ENCODE data around the gene ATOSA.

Gene ATOSA

DNA sequence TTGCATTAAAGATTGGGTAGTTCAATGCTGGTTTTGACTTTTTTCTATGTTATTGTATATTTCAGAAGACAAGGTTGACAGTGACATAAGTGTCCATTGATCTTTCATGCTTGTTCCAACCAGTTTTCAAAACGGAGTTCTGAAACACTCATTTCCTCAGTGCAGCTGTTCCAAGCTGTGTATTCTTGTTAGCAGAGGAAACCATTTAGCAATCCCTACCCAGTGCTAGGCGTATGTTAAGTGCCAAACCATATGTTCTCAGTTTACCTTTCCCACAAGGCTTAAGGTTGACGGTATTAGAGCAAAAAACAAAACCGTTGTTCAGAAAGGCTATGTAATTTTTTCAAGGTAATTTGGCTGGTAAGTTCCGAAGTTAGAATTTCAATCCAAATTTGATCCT lies 9.1 kb downstream of the ATOSA start:
- peaks cover 6% of the 10 kb centered on the region for H3K4me1 ChIP-seq (ENCODE audit: control insufficient read depth, insufficient read depth, low read length)
- no peaks in the 10 kb centered on the region for H3K36me3 ChIP-seq (ENCODE audit: control insufficient read depth, insufficient read depth, low read length)
- H3K27me3 ChIP-seq (ENCODE audit: control insufficient read depth, insufficient read depth, low read length) = no peaks in the 10 kb centered on the region
- no peak overlapping the region for H3K27ac ChIP-seq (ENCODE audit: low read depth, low read length)
- H3K4me3 ChIP-seq (ENCODE audit: low read depth, low read length) = no peak overlapping the region
- no peak overlapping the region for H3K9ac ChIP-seq (ENCODE audit: low read length)
- H3K9me3 ChIP-seq (ENCODE audit: control insufficient read depth, insufficient read depth, low read depth, low read length) = no peaks in the 10 kb centered on the region

DNA sequence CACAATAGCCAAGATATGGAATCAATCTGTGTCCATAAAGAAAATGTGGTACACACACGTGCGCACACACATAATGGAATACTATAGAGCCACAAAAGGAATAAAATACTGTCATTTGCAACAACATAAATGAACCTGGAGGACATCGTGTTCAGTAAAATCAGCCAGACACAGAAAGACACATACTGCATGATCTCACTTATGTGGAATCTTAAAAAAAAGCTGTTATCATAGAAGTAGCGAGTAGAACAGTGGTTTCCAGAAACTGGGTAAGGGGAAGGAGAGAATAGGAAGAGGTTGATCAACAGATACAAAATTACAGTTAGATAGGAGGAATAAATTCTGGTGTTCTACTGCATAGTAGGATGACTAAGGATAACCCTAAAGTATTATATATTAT lies 11.1 kb downstream of the ATOSA start:
- H3K4me1 ChIP-seq (ENCODE audit: control insufficient read depth, insufficient read depth, low read length) = peaks cover 2% of the 10 kb centered on the region
- no peak overlapping the region for H3K4me3 ChIP-seq (ENCODE audit: low read depth, low read length)
- no peak overlapping the region for H3K9ac ChIP-seq (ENCODE audit: low read length)
- no peak overlapping the region for H3K27ac ChIP-seq (ENCODE audit: low read depth, low read length)
- H3K27me3 ChIP-seq (ENCODE audit: control insufficient read depth, insufficient read depth, low read length) = no peaks in the 10 kb centered on the region
- H3K9me3 ChIP-seq (ENCODE audit: control insufficient read depth, insufficient read depth, low read depth, low read length) = no peaks in the 10 kb centered on the region
- no peaks in the 10 kb centered on the region for H3K36me3 ChIP-seq (ENCODE audit: control insufficient read depth, insufficient read depth, low read length)

DNA sequence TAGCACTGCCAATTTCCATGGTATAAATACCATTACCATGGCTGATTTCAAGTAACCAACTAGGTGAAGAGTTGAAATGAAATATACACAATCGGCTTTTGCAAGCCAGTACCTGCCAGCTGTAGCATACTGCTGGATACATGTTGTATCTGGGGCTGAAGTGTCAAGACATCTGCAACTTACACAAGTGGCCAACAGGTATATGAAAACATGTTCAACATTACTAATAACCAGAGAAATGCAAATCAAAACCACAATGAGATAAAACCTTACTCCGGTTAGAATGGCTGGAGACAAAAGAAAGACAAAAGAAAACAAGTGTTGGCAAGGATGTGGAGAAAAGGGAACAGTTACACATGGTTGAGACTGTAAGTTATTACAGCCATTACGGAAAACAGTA lies 11.6 kb downstream of the ATOSA start:
- H3K4me1 ChIP-seq (ENCODE audit: control insufficient read depth, insufficient read depth, low read length) = no peaks in the 10 kb centered on the region; the same call in 1 of the 2 replicates

GRCh38 chr15:52663536-52664294 lies 15.5 kb downstream of the ATOSA start:
- no peaks in the 10 kb centered on the region for H3K27me3 ChIP-seq (ENCODE audit: control insufficient read depth, insufficient read depth, low read length)
- no peaks in the 10 kb centered on the region for H3K4me1 ChIP-seq (ENCODE audit: control insufficient read depth, insufficient read depth, low read length)
- H3K4me3 ChIP-seq (ENCODE audit: low read depth, low read length) = no peak overlapping the region
- no peaks in the 10 kb centered on the region for H3K9me3 ChIP-seq (ENCODE audit: control insufficient read depth, insufficient read depth, low read depth, low read length)
- H3K27ac ChIP-seq (ENCODE audit: low read depth, low read length) = no peak overlapping the region
- no peak overlapping the region for H3K9ac ChIP-seq (ENCODE audit: low read length)
- no peaks in the 10 kb centered on the region for H3K36me3 ChIP-seq (ENCODE audit: control insufficient read depth, insufficient read depth, low read length)

More for the DNA sequence above, 11.6 kb downstream of the ATOSA start:
- no peaks in the 10 kb centered on the region for H3K36me3 ChIP-seq (ENCODE audit: control insufficient read depth, insufficient read depth, low read length)
- no peaks in the 10 kb centered on the region for H3K27me3 ChIP-seq (ENCODE audit: control insufficient read depth, insufficient read depth, low read length)
- no peak overlapping the region for H3K4me3 ChIP-seq (ENCODE audit: low read depth, low read length)
- H3K9me3 ChIP-seq (ENCODE audit: control insufficient read depth, insufficient read depth, low read depth, low read length) = no peaks in the 10 kb centered on the region
- no peak overlapping the region for H3K9ac ChIP-seq (ENCODE audit: low read length)
- H3K27ac ChIP-seq (ENCODE audit: low read depth, low read length) = no peak overlapping the region

- Histone ChIP-seq H3K4me1 (ENCODE audit: control insufficient read depth, insufficient read depth, low read length) (no peaks in the 10 kb centered on the region), H3K4me3 (ENCODE audit: low read depth, low read length) (no peak overlapping the region), H3K9ac (ENCODE audit: low read length) (no peak overlapping the region), H3K9me3 (ENCODE audit: control insufficient read depth, insufficient read depth, low read depth, low read length) (no peaks in the 10 kb centered on the region), H3K27ac (ENCODE audit: low read depth, low read length) (no peak overlapping the region), H3K36me3 (ENCODE audit: control insufficient read depth, insufficient read depth, low read length) (no peaks in the 10 kb centered on the region), H3K27me3 (ENCODE audit: control insufficient read depth, insufficient read depth, low read length) (no peaks in the 10 kb centered on the region)
Observed at GRCh38 chr15:52661909-52662308, 17.3 kb downstream of the ATOSA start.

DNA sequence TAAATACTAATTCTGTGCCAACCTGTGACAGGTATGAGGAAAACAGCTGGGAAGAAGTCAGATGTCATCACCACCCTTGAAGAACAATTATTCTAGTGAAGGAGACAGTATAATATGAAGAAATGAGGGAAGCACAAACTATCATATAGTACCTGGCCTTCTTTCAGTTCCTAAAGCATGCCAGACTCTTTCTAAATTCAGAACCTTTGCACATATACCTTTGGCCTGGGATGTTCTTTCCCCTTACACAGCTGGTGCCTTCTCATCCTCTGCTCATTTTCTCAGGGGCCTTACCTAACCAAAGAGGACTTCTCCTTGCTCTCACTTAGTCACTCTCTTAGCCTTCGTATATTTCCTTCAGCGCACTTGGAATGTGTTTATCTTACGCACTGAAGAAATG lies 19.0 kb downstream of the ATOSA start:
- Histone ChIP-seq H3K36me3 (ENCODE audit: control insufficient read depth, insufficient read depth, low read length) (no peaks in the 10 kb centered on the region), H3K27me3 (ENCODE audit: control insufficient read depth, insufficient read depth, low read length) (no peaks in the 10 kb centered on the region), H3K9me3 (ENCODE audit: control insufficient read depth, insufficient read depth, low read depth, low read length) (no peaks in the 10 kb centered on the region), H3K9ac (ENCODE audit: low read length) (no peak overlapping the region), H3K4me1 (ENCODE audit: control insufficient read depth, insufficient read depth, low read length) (no peaks in the 10 kb centered on the region), H3K4me3 (ENCODE audit: low read depth, low read length) (no peak overlapping the region), H3K27ac (ENCODE audit: low read depth, low read length) (no peak overlapping the region)

GRCh38 chr15:52658955-52659354 lies 20.2 kb downstream of the ATOSA start:
- Histone ChIP-seq H3K27ac (ENCODE audit: low read depth, low read length) (no peak overlapping the region), H3K27me3 (ENCODE audit: control insufficient read depth, insufficient read depth, low read length) (no peaks in the 10 kb centered on the region), H3K4me1 (ENCODE audit: control insufficient read depth, insufficient read depth, low read length) (no peaks in the 10 kb centered on the region), H3K36me3 (ENCODE audit: control insufficient read depth, insufficient read depth, low read length) (no peaks in the 10 kb centered on the region), H3K9ac (ENCODE audit: low read length) (no peak overlapping the region), H3K9me3 (ENCODE audit: control insufficient read depth, insufficient read depth, low read depth, low read length) (no peaks in the 10 kb centered on the region), H3K4me3 (ENCODE audit: low read depth, low read length) (no peak overlapping the region)

GRCh38 chr15:52657338-52657737 lies 21.9 kb downstream of the ATOSA start:
- Histone ChIP-seq H3K9me3 (ENCODE audit: control insufficient read depth, insufficient read depth, low read depth, low read length) (no peaks in the 10 kb centered on the region), H3K4me3 (ENCODE audit: low read depth, low read length) (no peak overlapping the region), H3K27me3 (ENCODE audit: control insufficient read depth, insufficient read depth, low read length) (no peaks in the 10 kb centered on the region), H3K4me1 (ENCODE audit: control insufficient read depth, insufficient read depth, low read length) (peaks cover 6% of the 10 kb centered on the region; the same call in 1 of the 2 replicates), H3K9ac (ENCODE audit: low read length) (no peak overlapping the region), H3K36me3 (ENCODE audit: control insufficient read depth, insufficient read depth, low read length) (no peaks in the 10 kb centered on the region), H3K27ac (ENCODE audit: low read depth, low read length) (no peak overlapping the region)

- Histone ChIP-seq H3K9ac (ENCODE audit: low read length) (no peak overlapping the region), H3K4me3 (ENCODE audit: low read depth, low read length) (no peak overlapping the region), H3K4me1 (ENCODE audit: control insufficient read depth, insufficient read depth, low read length) (peaks cover 11% of the 10 kb centered on the region; the same call in 1 of the 2 replicates), H3K27ac (ENCODE audit: low read depth, low read length) (no peak overlapping the region), H3K36me3 (ENCODE audit: control insufficient read depth, insufficient read depth, low read length) (no peaks in the 10 kb centered on the region), H3K9me3 (ENCODE audit: control insufficient read depth, insufficient read depth, low read depth, low read length) (no peaks in the 10 kb centered on the region), H3K27me3 (ENCODE audit: control insufficient read depth, insufficient read depth, low read length) (no peaks in the 10 kb centered on the region)
Observed at GRCh38 chr15:52656412-52656811, 22.8 kb downstream of the ATOSA start.

GRCh38 chr15:52653431-52653964 lies 25.7 kb downstream of the ATOSA start:
- H3K36me3 ChIP-seq (ENCODE audit: control insufficient read depth, insufficient read depth, low read length) = no peaks in the 10 kb centered on the region
- no peaks in the 10 kb centered on the region for H3K9me3 ChIP-seq (ENCODE audit: control insufficient read depth, insufficient read depth, low read depth, low read length)
- H3K4me1 ChIP-seq (ENCODE audit: control insufficient read depth, insufficient read depth, low read length) = peaks cover 11% of the 10 kb centered on the region; the same call in 1 of the 2 replicates
- H3K4me3 ChIP-seq (ENCODE audit: low read depth, low read length) = no peak overlapping the region
- no peaks in the 10 kb centered on the region for H3K27me3 ChIP-seq (ENCODE audit: control insufficient read depth, insufficient read depth, low read length)
- H3K27ac ChIP-seq (ENCODE audit: low read depth, low read length) = no peak overlapping the region
- no peak overlapping the region for H3K9ac ChIP-seq (ENCODE audit: low read length)

DNA sequence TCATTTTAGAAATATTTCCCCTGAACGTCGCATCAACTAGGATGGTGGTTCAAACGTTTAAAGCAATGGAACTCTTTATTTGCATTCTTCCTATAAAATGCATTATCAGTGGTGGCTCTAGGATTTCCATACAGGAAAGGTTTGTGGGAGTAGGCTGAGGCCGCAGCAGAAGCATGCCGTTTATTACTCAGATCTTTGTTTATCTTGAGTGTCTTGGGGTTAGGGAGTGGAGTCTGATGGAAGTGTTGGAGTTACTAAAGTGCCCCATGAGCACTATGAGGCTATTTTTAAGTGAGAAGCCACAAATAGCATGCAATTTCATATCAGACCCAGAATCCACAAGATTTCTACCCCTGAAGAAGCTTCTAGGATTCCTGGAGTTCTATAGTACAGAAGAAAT lies 26.2 kb downstream of the ATOSA start:
- Histone ChIP-seq H3K27ac (ENCODE audit: low read depth, low read length) (no peak overlapping the region), H3K27me3 (ENCODE audit: control insufficient read depth, insufficient read depth, low read length) (no peaks in the 10 kb centered on the region), H3K4me1 (ENCODE audit: control insufficient read depth, insufficient read depth, low read length) (peaks cover 11% of the 10 kb centered on the region; the same call in 1 of the 2 replicates), H3K9ac (ENCODE audit: low read length) (no peak overlapping the region), H3K4me3 (ENCODE audit: low read depth, low read length) (no peak overlapping the region), H3K9me3 (ENCODE audit: control insufficient read depth, insufficient read depth, low read depth, low read length) (no peaks in the 10 kb centered on the region), H3K36me3 (ENCODE audit: control insufficient read depth, insufficient read depth, low read length) (no peaks in the 10 kb centered on the region)

Measured in HUES6 (cell line).